ENCODE data around the gene OR10A6. TPM values are rescaled to one million over a fixed set of nuclear protein-coding genes. Genes with fewer than 3 reads are reported as not detected.

Gene OR10A6
- polyA plus RNA-seq, 3 donors, result not detected

GRCh38 chr11:7907121-7907520 is 23.9 kb downstream of the OR10A6 start:
- Histone ChIP-seq H3K27ac (ENCODE audit: low read depth in 1 of 2, low read length in 2 of 2) (no peak overlapping the region), H3K27me3 (ENCODE audit: control insufficient read depth in 2 of 2, insufficient read depth in 2 of 2, low read length in 2 of 2) (no peaks in the 10 kb centered on the region), H3K9ac (ENCODE audit: insufficient read depth, low read length, poor library complexity, severe bottlenecking) (no peak overlapping the region), H3K79me2 (ENCODE audit: insufficient read depth, low read length) (no peaks in the 10 kb centered on the region), H2AFZ (ENCODE audit: insufficient read depth, low read depth, low read length, poor library complexity, severe bottlenecking) (no peak overlapping the region), H3K4me1 (ENCODE audit: control insufficient read depth in 1 of 2, insufficient read depth in 2 of 2, low read length in 2 of 2) (no peaks in the 10 kb centered on the region), H3K4me2 (replicated peaks; ENCODE audit: extremely low read depth, low read length, poor library complexity, severe bottlenecking) (no peak overlapping the region), H3K4me3 (replicated peaks in 1 of 3; ENCODE audit: low read depth in 2 of 3, low read length in 3 of 3) (no peak overlapping the region), H3K9me3 (replicated peaks in 1 of 2; ENCODE audit: control insufficient read depth in 1 of 2, insufficient read depth in 1 of 2, low read length in 2 of 2) (no peaks in the 10 kb centered on the region), H4K20me1 (ENCODE audit: insufficient read depth, low read length) (no peaks in the 10 kb centered on the region), H3K36me3 (replicated peaks in 1 of 2; ENCODE audit: control insufficient read depth in 1 of 2, insufficient read depth in 2 of 2, low read length in 2 of 2) (no peaks in the 10 kb centered on the region)
- TF ChIP-seq, protein P1, sequence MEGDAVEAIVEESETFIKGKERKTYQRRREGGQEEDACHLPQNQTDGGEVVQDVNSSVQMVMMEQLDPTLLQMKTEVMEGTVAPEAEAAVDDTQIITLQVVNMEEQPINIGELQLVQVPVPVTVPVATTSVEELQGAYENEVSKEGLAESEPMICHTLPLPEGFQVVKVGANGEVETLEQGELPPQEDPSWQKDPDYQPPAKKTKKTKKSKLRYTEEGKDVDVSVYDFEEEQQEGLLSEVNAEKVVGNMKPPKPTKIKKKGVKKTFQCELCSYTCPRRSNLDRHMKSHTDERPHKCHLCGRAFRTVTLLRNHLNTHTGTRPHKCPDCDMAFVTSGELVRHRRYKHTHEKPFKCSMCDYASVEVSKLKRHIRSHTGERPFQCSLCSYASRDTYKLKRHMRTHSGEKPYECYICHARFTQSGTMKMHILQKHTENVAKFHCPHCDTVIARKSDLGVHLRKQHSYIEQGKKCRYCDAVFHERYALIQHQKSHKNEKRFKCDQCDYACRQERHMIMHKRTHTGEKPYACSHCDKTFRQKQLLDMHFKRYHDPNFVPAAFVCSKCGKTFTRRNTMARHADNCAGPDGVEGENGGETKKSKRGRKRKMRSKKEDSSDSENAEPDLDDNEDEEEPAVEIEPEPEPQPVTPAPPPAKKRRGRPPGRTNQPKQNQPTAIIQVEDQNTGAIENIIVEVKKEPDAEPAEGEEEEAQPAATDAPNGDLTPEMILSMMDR (IDR thresholded peaks at IDR 0.05), result no peak
- Mint-ChIP-seq H3K27me3 (ENCODE audit: low read depth in 3 of 3) (peaks cover 1 to 7% (median 7%) of the 10 kb centered on the region in 3 donors), H3K4me3 (no peak overlapping the region), H3K9me3 (peaks cover 0 to 2% (median 0%) of the 10 kb centered on the region in 7 donors), H3K27ac (no peak overlapping the region), H3K4me1 (no peaks in the 10 kb centered on the region), H3K36me3 (no peaks in the 10 kb centered on the region)
- DNase-seq, result no peak
- intact Hi-C loops (cut with micrococcal nuclease), result no loop called here
- 0% methylated on average over 1 of the region's 3 CpGs for WGBS (ENCODE audit: insufficient coverage)

DNA sequence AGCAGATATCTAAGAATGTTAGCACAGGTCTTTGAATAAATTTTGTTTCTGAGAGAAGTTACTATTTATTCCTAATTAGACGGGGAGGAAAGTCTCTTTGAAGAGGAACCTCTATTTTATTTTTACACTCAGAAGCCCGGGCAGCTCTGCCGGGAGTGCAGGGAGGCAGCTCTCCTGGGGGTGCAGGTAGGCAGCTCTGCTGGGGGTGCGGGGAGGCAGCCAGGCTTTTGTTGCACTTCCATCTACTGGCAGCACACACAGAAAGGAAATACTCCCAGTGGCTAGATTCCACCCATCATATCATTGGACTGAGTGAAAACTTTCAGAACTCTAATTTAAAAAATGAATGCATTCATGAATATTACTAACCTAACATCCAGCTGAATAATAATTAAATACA is 24.6 kb downstream of the OR10A6 start:
- no peaks in the 10 kb centered on the region for H3K36me3 Mint-ChIP-seq
- intact Hi-C loops (cut with micrococcal nuclease), result no loop called here

More for the DNA sequence above, 24.6 kb downstream of the OR10A6 start:
- Histone ChIP-seq H3K9ac (ENCODE audit: insufficient read depth, low read length, poor library complexity, severe bottlenecking) (no peak overlapping the region), H3K4me2 (replicated peaks; ENCODE audit: extremely low read depth, low read length, poor library complexity, severe bottlenecking) (no peak overlapping the region), H3K9me3 (replicated peaks in 1 of 2; ENCODE audit: control insufficient read depth in 1 of 2, insufficient read depth in 1 of 2, low read length in 2 of 2) (no peaks in the 10 kb centered on the region), H3K36me3 (replicated peaks in 1 of 2; ENCODE audit: control insufficient read depth in 1 of 2, insufficient read depth in 2 of 2, low read length in 2 of 2) (no peaks in the 10 kb centered on the region), H3K27ac (ENCODE audit: low read depth in 1 of 2, low read length in 2 of 2) (no peak overlapping the region), H3K4me1 (ENCODE audit: control insufficient read depth in 1 of 2, insufficient read depth in 2 of 2, low read length in 2 of 2) (no peaks in the 10 kb centered on the region), H3K27me3 (ENCODE audit: control insufficient read depth in 2 of 2, insufficient read depth in 2 of 2, low read length in 2 of 2) (no peaks in the 10 kb centered on the region), H4K20me1 (ENCODE audit: insufficient read depth, low read length) (no peaks in the 10 kb centered on the region), H3K79me2 (ENCODE audit: insufficient read depth, low read length) (no peaks in the 10 kb centered on the region), H3K4me3 (replicated peaks in 1 of 3; ENCODE audit: low read depth in 2 of 3, low read length in 3 of 3) (no peak overlapping the region), H2AFZ (ENCODE audit: insufficient read depth, low read depth, low read length, poor library complexity, severe bottlenecking) (no peak overlapping the region)
- no CpG with 5 or more reads among the region's 4 CpGs for WGBS (ENCODE audit: insufficient coverage)
- TF ChIP-seq, protein P1 (IDR thresholded peaks at IDR 0.05), result no peak
- Mint-ChIP-seq H3K9me3 (no peaks in the 10 kb centered on the region), H3K4me1 (no peaks in the 10 kb centered on the region), H3K4me3 (no peak overlapping the region), H3K27ac (no peak overlapping the region), H3K27me3 (ENCODE audit: low read depth in 3 of 3) (peaks cover 1 to 7% (median 4%) of the 10 kb centered on the region in 3 donors)
- no peak for DNase-seq
